A172 (cell line): Measurements from ENCODE around the gene PRR4. TPM values are rescaled to one million over a fixed set of nuclear protein-coding genes. Genes with fewer than 3 reads are reported as not detected.

Source experiments
- DNase-seq: peaks from one replicate; pipeline ENCODE4 v3.0.0-alpha.2; 2015; ENCODE audit warnings: low spot score
- total RNA-seq: library from RNA; depleted of rRNA; stranded (reverse); fragments of >200 nt; shearing (Covaris generic); gene quantifications from 2 replicates; pipeline ENCODE4 v1.2.3, GENCODE V29; 2014; rRNA removed

PRR4 gene, protein sequence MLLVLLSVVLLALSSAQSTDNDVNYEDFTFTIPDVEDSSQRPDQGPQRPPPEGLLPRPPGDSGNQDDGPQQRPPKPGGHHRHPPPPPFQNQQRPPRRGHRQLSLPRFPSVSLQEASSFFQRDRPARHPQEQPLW
- total RNA-seq: 0.28 TPM in 1 of 2 replicates, not detected in the other

GRCh38 chr12:10849425-10849878, at the start of gene PRR4:
Gene PRR4, minus strand, starts transcription at chr12:10849475. Its CDS starts 38 bp downstream, at chr12:10849437.
- no peak for DNase-seq

DNA sequence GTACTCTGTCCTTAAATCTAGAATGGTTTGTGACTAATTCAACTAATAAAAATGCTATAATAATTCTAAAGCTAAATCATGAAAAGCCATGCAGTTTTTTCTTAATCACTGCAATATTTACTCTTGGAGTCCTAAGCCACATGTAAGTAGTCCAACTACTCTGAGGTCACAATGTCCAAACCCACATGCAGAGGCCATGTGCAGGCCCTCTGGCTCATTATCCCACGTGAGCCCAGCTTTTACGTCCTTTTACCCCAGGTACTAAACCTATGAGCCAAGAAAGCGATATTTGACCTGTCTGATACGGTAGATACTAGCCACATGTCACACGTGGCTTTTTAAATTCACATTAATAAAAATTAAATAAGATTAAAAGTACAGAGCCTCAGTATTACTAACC, 47.6 kb upstream of the PRR4 start:
- no peak for DNase-seq

GRCh38 chr12:10891937-10892336, 42.7 kb upstream of the PRR4 start:
- no peak for DNase-seq

DNA sequence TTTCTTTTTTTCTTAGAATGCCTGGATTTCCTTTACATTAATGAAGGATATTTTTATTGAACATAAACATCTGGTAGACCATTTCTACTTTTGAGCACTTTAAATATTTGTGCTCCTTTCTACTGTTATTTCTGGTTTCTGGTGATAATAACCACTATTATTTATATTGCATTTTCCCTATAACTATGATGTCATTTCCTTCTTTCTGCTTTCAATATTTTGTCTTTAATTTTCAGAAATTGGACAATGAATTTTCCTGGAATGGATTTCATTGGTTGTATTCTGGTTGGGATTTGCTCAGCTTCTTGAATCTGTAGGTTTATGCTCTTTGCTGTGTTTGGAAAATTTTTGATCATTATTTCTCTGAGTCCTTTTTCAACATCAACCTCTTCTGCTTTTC, 40.0 kb upstream of the PRR4 start:
- no peak for DNase-seq

DNA sequence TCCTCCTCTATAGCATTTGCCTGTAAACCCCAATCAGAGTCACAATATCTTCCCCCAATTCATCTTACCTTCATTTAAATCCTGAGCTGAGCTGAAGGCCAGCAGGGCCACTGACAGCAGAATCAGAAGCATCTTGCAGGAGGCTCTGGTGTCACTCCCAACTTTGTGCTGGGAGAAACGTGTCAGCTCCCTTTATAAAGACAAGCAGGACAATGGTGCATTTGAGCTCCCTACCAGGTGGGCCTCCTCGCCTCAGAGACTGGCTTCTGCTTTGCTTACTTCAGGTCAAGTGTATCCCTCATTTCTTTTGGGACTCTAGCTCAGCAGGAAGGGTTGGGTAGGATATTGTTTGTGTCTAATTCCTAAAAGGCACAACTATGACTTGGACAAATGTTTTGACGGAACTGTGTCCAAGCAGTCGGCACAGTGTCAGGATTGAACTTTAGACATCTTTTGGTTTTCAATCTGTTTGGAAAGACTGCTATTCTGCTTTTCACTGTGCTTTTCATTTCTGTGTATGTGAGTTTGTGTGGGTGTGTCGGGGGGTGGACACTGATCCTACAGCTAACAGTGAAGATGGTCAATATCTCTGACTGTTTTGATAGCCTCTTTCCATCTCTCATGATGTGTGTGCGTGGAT, 34.9 kb upstream of the PRR4 start, which contains the start of gene PRH1:
PRH1 (minus strand) TSS at position 170 of the 640 bp plus-strand sequence; CDS start at position 132, 38 bp downstream.
- no peak for DNase-seq

GRCh38 chr12:10873378-10873777, 24.1 kb upstream of the PRR4 start:
- DNase-seq: no peak

- DNase-seq: no peak
These were observed 18.1 kb upstream of the PRR4 start for GRCh38 chr12:10867381-10867780.

GRCh38 chr12:10863512-10864218, 14.4 kb upstream of the PRR4 start:
- DNase-seq: no peak

GRCh38 chr12:10861366-10861765, 12.1 kb upstream of the PRR4 start:
- no peak for DNase-seq

DNA sequence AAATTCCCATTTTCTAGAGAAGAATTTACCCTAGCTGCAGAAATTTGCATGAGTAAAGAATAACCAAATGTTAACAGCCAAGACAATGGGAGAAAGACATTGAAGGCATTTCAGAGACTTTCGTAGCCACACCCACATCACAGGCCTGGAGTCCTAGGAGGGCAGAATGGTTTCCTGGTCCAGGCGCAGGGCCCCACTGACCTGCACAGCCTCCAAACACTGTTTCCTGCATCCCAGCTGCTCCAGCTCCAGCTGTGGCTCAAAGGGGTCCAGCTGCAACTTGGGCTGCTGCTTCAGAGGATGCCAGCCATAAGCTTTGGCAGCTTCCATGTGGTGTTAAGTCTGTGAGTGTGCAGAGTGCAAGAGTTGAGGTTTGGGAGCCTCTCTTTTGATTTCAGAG, 6.5 kb upstream of the PRR4 start:
- no peak for DNase-seq

- DNase-seq: no peak
These were observed 4.5 kb upstream of the PRR4 start for GRCh38 chr12:10853776-10854175.

- no peak for DNase-seq
These were observed 2.1 kb upstream of the PRR4 start for GRCh38 chr12:10851243-10851858.

DNA sequence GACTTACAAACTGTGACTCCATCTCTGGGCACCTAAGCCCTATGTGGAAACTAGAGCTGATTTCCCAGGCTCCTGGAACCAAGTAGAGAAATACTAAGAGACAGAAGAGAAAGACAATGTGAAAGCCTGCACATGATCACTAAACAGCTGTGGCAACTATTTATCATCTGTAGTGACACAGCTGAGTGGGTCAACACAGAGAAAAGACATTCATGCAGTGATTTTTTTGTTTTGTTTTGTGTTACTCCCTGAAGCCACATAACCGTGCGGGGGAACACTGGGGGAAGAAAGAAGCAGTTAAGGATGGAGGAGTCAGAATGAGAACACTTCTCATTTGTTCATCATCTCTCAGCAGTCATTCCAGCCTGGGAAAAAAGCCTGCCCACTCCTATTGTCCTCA, 1.5 kb downstream of the PRR4 start:
- no peak for DNase-seq

GRCh38 chr12:10842862-10843261, 6.4 kb downstream of the PRR4 start:
- no peak for DNase-seq

- no peak for DNase-seq
These were observed 10.8 kb downstream of the PRR4 start for GRCh38 chr12:10838461-10838860.

DNA sequence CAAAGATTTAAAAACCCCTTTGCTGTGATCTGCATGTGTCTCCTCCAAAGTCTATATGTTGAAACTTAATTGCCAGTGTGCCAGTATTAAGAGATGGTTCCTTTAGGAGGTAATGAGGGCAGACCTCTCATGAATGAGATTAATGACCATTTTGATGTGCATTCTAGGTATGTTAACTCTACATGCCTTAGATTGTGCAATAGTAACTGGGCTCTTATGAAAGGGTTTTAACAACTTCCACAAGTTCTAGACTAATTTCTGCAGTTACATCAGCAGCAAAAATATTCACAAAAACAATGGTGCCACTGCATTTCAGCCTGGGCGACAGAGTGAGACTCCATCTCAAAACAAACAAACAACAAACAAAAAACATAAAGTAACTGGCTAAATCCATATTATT, 19.3 kb downstream of the PRR4 start:
- no peak for DNase-seq

DNA sequence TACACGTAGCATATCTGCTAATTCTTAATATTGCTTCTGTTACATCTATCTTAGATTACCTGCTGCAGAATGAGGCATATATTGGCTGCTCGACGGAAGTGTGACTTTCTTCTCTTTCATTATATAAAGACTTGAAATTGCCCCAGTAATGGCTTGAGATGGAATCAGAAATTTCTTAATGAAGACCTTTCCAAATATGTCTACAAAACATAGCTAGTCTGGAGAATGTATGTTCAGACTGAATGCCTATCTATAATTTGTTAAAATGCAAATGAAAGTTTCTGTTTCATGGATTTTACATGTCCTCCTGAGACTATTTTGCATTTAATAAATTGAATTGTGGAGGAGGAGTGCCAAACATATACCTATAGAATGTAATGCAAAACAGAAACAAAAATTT, 23.0 kb downstream of the PRR4 start, which contains the start of gene TAS2R10:
TAS2R10 (minus strand) TSS at position 101 of the 400 bp plus-strand sequence; CDS start at position 12, 89 bp downstream.
- DNase-seq: no peak

- no peak for DNase-seq
These were observed 24.3 kb downstream of the PRR4 start for GRCh38 chr12:10824957-10825356.

- no peak for DNase-seq
These were observed 37.3 kb downstream of the PRR4 start for GRCh38 chr12:10811883-10812536.

- DNase-seq: no peak
These were observed 39.2 kb downstream of the PRR4 start, which contains the start of gene TAS2R9 for GRCh38 chr12:10810068-10810467. Gene TAS2R9, minus strand, starts transcription at chr12:10810168. Its CDS starts 93 bp downstream, at chr12:10810075.

DNA sequence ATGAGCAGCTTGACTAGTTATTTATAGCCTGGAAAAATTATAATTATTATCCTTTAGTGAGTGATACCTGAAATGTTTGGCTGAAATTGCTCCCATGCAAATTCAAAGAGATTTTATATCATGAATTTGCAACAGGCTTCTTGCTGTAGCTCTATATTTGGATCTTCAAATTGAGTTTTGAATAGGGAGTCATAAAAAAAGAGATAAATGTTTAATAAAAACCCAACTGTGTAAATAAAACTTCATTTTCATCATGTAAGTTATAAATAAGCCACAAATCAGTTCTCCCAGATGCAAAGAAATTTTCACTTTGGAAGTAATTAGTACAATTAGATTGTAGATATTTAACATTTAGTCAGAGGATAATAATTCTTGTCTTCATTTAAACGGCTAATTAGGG, 42.1 kb downstream of the PRR4 start, which contains the start of gene TAS2R8:
TAS2R8 (minus strand) TSS at position 101 of the 400 bp plus-strand sequence. CDS start 306 bp downstream, outside the sequence.
- no peak for DNase-seq

GRCh38 chr12:10802587-10802986, 46.7 kb downstream of the PRR4 start, which contains the start of gene TAS2R7:
Gene TAS2R7, minus strand, starts transcription at chr12:10802627. Its CDS starts 57 bp downstream, at chr12:10802570.
- no peak for DNase-seq
